Neutrophil (primary cell): ENCODE data around the gene CCDC3.

Source experiments
- H3K27ac ChIP-seq: fragments of 200-600 bp; sonication (generic); 2 replicates; pipeline ENCODE4 v1.5.1; 2016; ENCODE audit warnings: mild to moderate bottlenecking, moderate library complexity
- H3K27me3 ChIP-seq: fragments of 200-600 bp; sonication (generic); 2 replicates; pipeline ENCODE4 v1.6.0; 2016; ENCODE audit warnings: mild to moderate bottlenecking
- H3K36me3 ChIP-seq: fragments of 200-600 bp; sonication (generic); 2 replicates; pipeline ENCODE4 v1.5.1; 2017
- H3K4me1 ChIP-seq, 2 experiments: fragments of 200-600 bp in 1 of 2; sonication (generic) in 1 of 2; 1 replicate in 1 of 2; 2 replicates in 1 of 2; pipeline versions ENCODE4 v1.5.1 to v1.6.1; 2013 to 2016; ENCODE audit warnings: low read depth in 1 of 2, low read length in 1 of 2, mild to moderate bottlenecking in 1 of 2, moderate library complexity in 1 of 2; ENCODE audit not compliant: control insufficient read depth in 1 of 2, insufficient read depth in 1 of 2
- H3K4me3 ChIP-seq, 2 experiments: fragments of 200-600 bp in 1 of 2; sonication (generic) in 1 of 2; 1 replicate in 1 of 2; 2 replicates in 1 of 2; pipeline ENCODE4 v1.5.1; 2013 to 2016; ENCODE audit warnings: low read depth in 1 of 2, low read length in 1 of 2, mild to moderate bottlenecking in 1 of 2, moderate library complexity in 1 of 2
- H3K9me3 ChIP-seq: fragments of 200-600 bp; sonication (generic); 2 replicates; pipeline ENCODE4 v1.5.1; 2016
- CTCF ChIP-seq: fragments of 200-600 bp; sonication (generic); IDR thresholded peaks from 2 replicates; pipeline ENCODE4 v1.5.1; 2016; ENCODE audit warnings: antibody characterized with exemption

Gene CCDC3

DNA sequence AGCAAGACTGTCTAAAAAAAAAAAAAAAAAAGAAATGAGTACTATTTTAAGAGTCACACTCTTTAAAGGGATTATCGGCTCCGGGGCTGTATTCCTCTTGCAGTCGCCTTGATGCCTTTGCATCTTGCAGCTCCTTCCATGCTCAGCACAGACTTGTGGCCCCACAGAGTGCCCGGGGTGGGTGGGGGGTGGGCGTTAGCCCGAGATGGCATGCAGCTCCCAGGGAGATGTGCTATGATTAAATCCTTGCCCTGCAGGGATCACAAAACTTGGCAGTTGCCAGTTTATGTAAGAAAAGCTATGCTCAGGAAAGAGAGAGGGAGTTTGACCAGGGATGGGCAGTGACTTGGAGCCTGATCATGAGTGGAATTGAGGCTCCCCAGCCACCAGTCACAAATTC lies 81.9 kb downstream of the CCDC3 start:
- TF ChIP-seq CTCF = no peak

DNA sequence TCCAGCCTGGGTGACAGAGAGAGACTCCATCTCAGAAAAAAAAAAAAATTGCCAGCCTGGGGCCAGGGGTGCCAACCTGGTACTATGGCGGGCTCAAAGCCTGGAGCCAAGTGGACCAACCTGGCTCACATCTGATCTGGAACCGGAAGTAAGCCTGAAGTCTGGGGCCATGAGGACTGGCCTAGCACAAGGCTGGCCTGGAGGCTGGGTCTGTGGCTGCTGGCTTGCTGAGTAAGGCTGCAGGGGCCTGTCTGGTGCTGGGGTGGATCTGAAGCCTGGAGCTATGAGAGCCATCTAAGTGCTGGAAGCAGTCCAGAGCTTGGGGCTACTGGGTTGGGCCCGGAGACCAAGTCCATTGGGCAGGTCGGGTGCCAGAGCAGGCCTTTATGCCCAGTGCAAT lies 84.9 kb downstream of the CCDC3 start:
- no peak for TF ChIP-seq CTCF
- Histone ChIP-seq H3K27ac (no peak overlapping the region), H3K27me3 (no peaks in the 10 kb centered on the region), H3K9me3 (no peaks in the 10 kb centered on the region), H3K36me3 (no peaks in the 10 kb centered on the region), H3K4me1 (no peaks in the 10 kb centered on the region), H3K4me3 (no peak overlapping the region)

More for the DNA sequence above, 81.9 kb downstream of the CCDC3 start:
- Histone ChIP-seq H3K36me3 (no peaks in the 10 kb centered on the region), H3K9me3 (no peaks in the 10 kb centered on the region), H3K27ac (no peak overlapping the region), H3K4me3 (no peak overlapping the region), H3K27me3 (no peaks in the 10 kb centered on the region), H3K4me1 (no peaks in the 10 kb centered on the region)

DNA sequence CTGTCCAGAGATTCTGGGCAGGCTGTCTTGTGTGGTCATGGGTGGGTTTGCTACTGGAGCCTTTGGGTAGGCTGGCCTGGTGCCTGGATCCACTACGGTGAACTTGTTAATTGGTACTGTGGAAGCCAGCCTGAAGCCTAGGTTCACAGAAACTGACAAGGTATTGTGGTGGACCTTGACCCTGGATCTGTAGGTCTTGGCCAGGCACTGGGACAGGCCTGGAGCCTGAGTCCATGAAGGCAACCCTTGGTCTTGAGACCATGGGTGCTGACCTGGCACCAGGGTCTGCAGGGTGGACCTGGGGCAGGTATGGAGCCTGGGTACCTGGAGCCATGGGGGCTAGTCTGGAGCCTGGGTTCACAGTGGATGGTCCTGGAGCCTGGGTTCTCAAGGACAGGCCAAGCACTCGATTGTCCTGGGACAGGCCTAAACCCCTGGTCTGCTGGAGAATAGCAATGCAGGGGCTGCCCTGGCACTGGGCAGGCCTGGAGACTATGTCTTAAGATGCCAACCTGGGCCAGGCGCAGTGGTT lies 85.8 kb downstream of the CCDC3 start:
- Histone ChIP-seq H3K36me3 (no peaks in the 10 kb centered on the region), H3K27ac (no peak overlapping the region), H3K9me3 (no peaks in the 10 kb centered on the region), H3K4me3 (no peak overlapping the region), H3K27me3 (no peaks in the 10 kb centered on the region), H3K4me1 (no peaks in the 10 kb centered on the region)
- TF ChIP-seq CTCF = no peak

GRCh38 chr10:12914111-12914510 lies 87.4 kb downstream of the CCDC3 start:
- no peak overlapping the region for H3K27ac ChIP-seq
- H3K9me3 ChIP-seq = no peaks in the 10 kb centered on the region
- H3K4me1 ChIP-seq = no peaks in the 10 kb centered on the region
- H3K27me3 ChIP-seq = no peaks in the 10 kb centered on the region
- TF ChIP-seq CTCF = no peak
- H3K4me3 ChIP-seq = no peak overlapping the region
- H3K36me3 ChIP-seq = no peaks in the 10 kb centered on the region

DNA sequence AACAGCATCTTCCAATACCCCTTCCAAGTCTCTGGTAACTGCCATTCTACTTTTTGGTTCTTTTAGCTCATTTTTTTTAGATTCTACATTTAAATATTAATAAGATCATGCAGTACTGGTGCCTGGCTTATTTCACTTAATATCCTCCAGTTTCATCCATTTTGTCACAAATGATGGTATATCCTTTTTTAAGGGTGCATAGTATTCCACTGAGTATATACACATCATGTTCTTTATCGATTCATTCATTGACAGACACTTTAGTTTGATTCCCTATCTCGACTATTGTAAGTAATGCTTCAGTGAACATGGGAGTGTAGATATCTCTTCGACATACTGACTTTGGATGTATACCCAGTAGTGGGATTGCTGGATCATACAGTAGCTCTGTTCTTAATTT lies 89.7 kb downstream of the CCDC3 start:
- Histone ChIP-seq H3K27ac (no peak overlapping the region), H3K4me1 (no peaks in the 10 kb centered on the region), H3K27me3 (no peaks in the 10 kb centered on the region), H3K36me3 (no peaks in the 10 kb centered on the region), H3K4me3 (no peak overlapping the region), H3K9me3 (no peaks in the 10 kb centered on the region)
- no peak for TF ChIP-seq CTCF

DNA sequence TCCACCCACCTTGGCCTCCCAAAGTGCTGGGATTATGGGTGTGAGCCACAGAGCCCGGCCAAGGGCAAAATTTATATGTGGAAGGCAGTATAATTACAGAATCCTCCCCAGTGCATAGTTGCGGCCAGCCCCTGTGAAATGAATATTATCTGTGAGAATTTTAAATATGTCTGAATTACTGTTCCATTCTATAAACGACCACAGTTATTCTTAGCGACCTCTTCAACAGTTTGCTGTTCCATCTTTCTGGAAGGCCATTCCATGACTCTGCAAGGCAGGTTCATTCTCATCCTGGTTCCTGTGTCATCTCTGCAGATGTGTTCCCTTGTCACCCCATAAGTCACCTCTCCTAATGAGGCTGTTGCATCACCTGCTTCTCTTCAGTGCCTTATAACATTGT lies 90.7 kb downstream of the CCDC3 start:
- no peak for TF ChIP-seq CTCF
- no peak overlapping the region for H3K4me3 ChIP-seq
- H3K9me3 ChIP-seq = no peaks in the 10 kb centered on the region
- no peaks in the 10 kb centered on the region for H3K36me3 ChIP-seq
- no peak overlapping the region for H3K27ac ChIP-seq
- H3K4me1 ChIP-seq = no peaks in the 10 kb centered on the region
- no peaks in the 10 kb centered on the region for H3K27me3 ChIP-seq
